Keratinocyte (primary cell): ENCODE results near the gene SLC25A1. TPM values are rescaled to one million over a fixed set of nuclear protein-coding genes. Genes with fewer than 3 reads are reported as not detected.

ENCODE experiments used
- DNase-seq: peaks from one replicate; pipeline ENCODE4 v3.0.0-alpha.2; 2011; ENCODE audit warnings: low read depth, missing footprints, low spot score
- FAIRE-seq: peaks from 2 replicates; lab custom pipeline; 2011; peaks lifted over from hg19 to GRCh38; lab: Jason Lieb, UNC
- H2AFZ ChIP-seq: 2 replicates; pipeline ENCODE4 v1.6.0; 2012; ENCODE audit warnings: low read length, control low read depth, inconsistent platforms; ENCODE audit not compliant: control insufficient read depth
- H3K27ac ChIP-seq: 2 replicates; pipeline ENCODE4 v1.5.1; 2011; ENCODE audit warnings: low read length; ENCODE audit not compliant: control insufficient read depth, insufficient read depth
- H3K27me3 ChIP-seq: 3 replicates; pipeline ENCODE4 v1.6.0; 2011; ENCODE audit warnings: low read length; ENCODE audit not compliant: control insufficient read depth, insufficient read depth; ENCODE audit errors: extremely low read depth
- H3K36me3 ChIP-seq, 2 experiments: 2 replicates in 1 of 2; 3 replicates in 1 of 2; pipeline ENCODE4 v1.5.1; 2011; ENCODE audit warnings: low read length in 2 of 2, mild to moderate bottlenecking in 1 of 2; ENCODE audit not compliant: control insufficient read depth in 2 of 2, insufficient read depth in 2 of 2; ENCODE audit errors: extremely low read depth in 1 of 2
- H3K4me1 ChIP-seq: 3 replicates; pipeline ENCODE4 v1.5.1; 2011; ENCODE audit warnings: low read length; ENCODE audit not compliant: control insufficient read depth, insufficient read depth; ENCODE audit errors: extremely low read depth
- H3K4me2 ChIP-seq: 3 replicates; pipeline ENCODE4 v1.6.0; 2011; ENCODE audit warnings: low read depth, low read length; ENCODE audit not compliant: control insufficient read depth, insufficient read depth; ENCODE audit errors: extremely low read depth
- H3K4me3 ChIP-seq, 3 experiments: fragments of 200-600 bp in 1 of 3; sonication (generic) in 1 of 3; 2 replicates in 2 of 3; 3 replicates in 1 of 3; pipeline ENCODE4 v1.5.1; 2011 to 2016; ENCODE audit warnings: low read length in 3 of 3, mild to moderate bottlenecking in 3 of 3, control low read depth in 2 of 3, inconsistent platforms in 1 of 3, low read depth in 1 of 3, mixed read lengths in 1 of 3, mixed run types in 1 of 3, moderate library complexity in 1 of 3; ENCODE audit not compliant: control insufficient read depth in 2 of 3, insufficient read depth in 2 of 3; ENCODE audit errors: extremely low read depth in 1 of 3
- H3K79me2 ChIP-seq: 2 replicates; pipeline ENCODE4 v1.6.0; 2012; ENCODE audit warnings: low read length; ENCODE audit not compliant: control insufficient read depth, insufficient read depth
- H3K9ac ChIP-seq: 3 replicates; pipeline ENCODE4 v1.6.0; 2011; ENCODE audit warnings: low read length; ENCODE audit not compliant: control insufficient read depth, insufficient read depth; ENCODE audit errors: extremely low read depth
- H3K9me1 ChIP-seq: 3 replicates; pipeline ENCODE4 v1.6.0; 2011; ENCODE audit warnings: low read length; ENCODE audit not compliant: control insufficient read depth, insufficient read depth; ENCODE audit errors: extremely low read depth
- H3K9me3 ChIP-seq: 2 replicates; pipeline ENCODE4 v1.5.1; 2012; ENCODE audit warnings: low read depth, low read length; ENCODE audit not compliant: control insufficient read depth
- H4K20me1 ChIP-seq: 3 replicates; pipeline ENCODE4 v1.6.0; 2011; ENCODE audit warnings: low read length; ENCODE audit not compliant: control insufficient read depth, insufficient read depth; ENCODE audit errors: extremely low read depth
- EZH2 ChIP-seq: IDR thresholded peaks from one replicate; pipeline ENCODE4 v1.6.1; 2012; ENCODE audit warnings: inconsistent platforms, mild to moderate bottlenecking, low read length, moderate library complexity
- dilution Hi-C: fragments of 300-500 bp; cut with MboI; formaldehyde crosslinking; loops from one replicate; pipeline ENCODE4 v1.7.0; 2020; ENCODE audit warnings: low sequenced_read_pairs; ENCODE audit not compliant: extremely low pct_ligation_motif_present
- polyA plus RNA-seq, 5 experiments: library from polyadenylated mRNA; depleted of rRNA in 3 of 5; stranded (reverse) in 3 of 5; stranded (forward) in 1 of 5; unstranded in 1 of 5; fragments of >200 nt; gene quantifications; 1 replicate in 1 of 5; 2 replicates in 3 of 5; 3 replicates in 1 of 5; pipeline versions ENCODE4 v1.2.1 to v1.2.3, GENCODE V29; 2011 to 2012; ENCODE audit warnings: missing spikeins in 2 of 5, low read depth in 1 of 5, low replicate concordance in 1 of 5
- TF ChIP-seq, protein P1 (sequence below), 3 experiments: IDR thresholded peaks in 1 of 3; conservative IDR thresholded peaks in 1 of 3; optimal IDR thresholded peaks in 1 of 3; 2 replicates in 2 of 3; 3 replicates in 1 of 3; pipeline versions ENCODE3 to v1.5.1; 2011; ENCODE audit warnings: low read length in 3 of 3, mild to moderate bottlenecking in 3 of 3, moderate library complexity in 2 of 3, control low read depth in 1 of 3, inconsistent platforms in 1 of 3; ENCODE audit not compliant: insufficient read depth in 2 of 3; ENCODE audit errors: extremely low read depth in 1 of 3

Gene SLC25A1
- polyA plus RNA-seq, 1 donor (not counting 4 experiments of a cell fraction or from before 2014, with no cell fraction given) = 27.7 TPM

GRCh38 chr22:19224985-19225384 is 46.4 kb upstream of the SLC25A1 start:
- no peaks in the 10 kb centered on the region for H4K20me1 ChIP-seq
- dilution Hi-C loops = no loop called here

GRCh38 chr22:19224557-19224956 is 46.0 kb upstream of the SLC25A1 start:
- no peak overlapping the region for H3K4me3 ChIP-seq
- H3K9me3 ChIP-seq = no peaks in the 10 kb centered on the region
- H3K27me3 ChIP-seq = no peaks in the 10 kb centered on the region
- H4K20me1 ChIP-seq = no peaks in the 10 kb centered on the region
- H3K79me2 ChIP-seq = no peaks in the 10 kb centered on the region
- no peaks in the 10 kb centered on the region for H3K4me1 ChIP-seq
- no peak overlapping the region for H2AFZ ChIP-seq
- no peak overlapping the region for H3K4me2 ChIP-seq
- no peak for TF ChIP-seq EZH2
- TF ChIP-seq, protein P1, sequence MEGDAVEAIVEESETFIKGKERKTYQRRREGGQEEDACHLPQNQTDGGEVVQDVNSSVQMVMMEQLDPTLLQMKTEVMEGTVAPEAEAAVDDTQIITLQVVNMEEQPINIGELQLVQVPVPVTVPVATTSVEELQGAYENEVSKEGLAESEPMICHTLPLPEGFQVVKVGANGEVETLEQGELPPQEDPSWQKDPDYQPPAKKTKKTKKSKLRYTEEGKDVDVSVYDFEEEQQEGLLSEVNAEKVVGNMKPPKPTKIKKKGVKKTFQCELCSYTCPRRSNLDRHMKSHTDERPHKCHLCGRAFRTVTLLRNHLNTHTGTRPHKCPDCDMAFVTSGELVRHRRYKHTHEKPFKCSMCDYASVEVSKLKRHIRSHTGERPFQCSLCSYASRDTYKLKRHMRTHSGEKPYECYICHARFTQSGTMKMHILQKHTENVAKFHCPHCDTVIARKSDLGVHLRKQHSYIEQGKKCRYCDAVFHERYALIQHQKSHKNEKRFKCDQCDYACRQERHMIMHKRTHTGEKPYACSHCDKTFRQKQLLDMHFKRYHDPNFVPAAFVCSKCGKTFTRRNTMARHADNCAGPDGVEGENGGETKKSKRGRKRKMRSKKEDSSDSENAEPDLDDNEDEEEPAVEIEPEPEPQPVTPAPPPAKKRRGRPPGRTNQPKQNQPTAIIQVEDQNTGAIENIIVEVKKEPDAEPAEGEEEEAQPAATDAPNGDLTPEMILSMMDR (optimal IDR thresholded peaks at IDR 0.05 in 1 of 3, IDR thresholded peaks at IDR 0.05 in 1 of 3, conservative IDR thresholded peaks at IDR 0.05 in 1 of 3; ENCODE audit: extremely low read depth in 1 of 3, insufficient read depth in 2 of 3, low read length in 3 of 3) = no peak
- DNase-seq (no peak), FAIRE-seq (no peak)
- H3K27ac ChIP-seq = no peak overlapping the region
- H3K9ac ChIP-seq = no peak overlapping the region
- H3K36me3 ChIP-seq = peaks cover 15 to 33% of the 10 kb centered on the region in 2 experiments
- dilution Hi-C loops = no loop called here
- no peaks in the 10 kb centered on the region for H3K9me1 ChIP-seq

More at GRCh38 chr22:19224985-19225384, 46.4 kb upstream of the SLC25A1 start:
- no peak overlapping the region for H3K4me3 ChIP-seq
- H3K9me3 ChIP-seq = no peaks in the 10 kb centered on the region
- H3K9ac ChIP-seq = no peak overlapping the region
- H2AFZ ChIP-seq = no peak overlapping the region
- no peaks in the 10 kb centered on the region for H3K9me1 ChIP-seq
- no peak for TF ChIP-seq EZH2
- TF ChIP-seq, protein P1 (optimal IDR thresholded peaks at IDR 0.05 in 1 of 3, IDR thresholded peaks at IDR 0.05 in 1 of 3, conservative IDR thresholded peaks at IDR 0.05 in 1 of 3; ENCODE audit: extremely low read depth in 1 of 3, insufficient read depth in 2 of 3, low read length in 3 of 3) = no peak
- no peaks in the 10 kb centered on the region for H3K4me1 ChIP-seq
- H3K79me2 ChIP-seq = no peaks in the 10 kb centered on the region
- H3K27me3 ChIP-seq = no peaks in the 10 kb centered on the region
- no peak overlapping the region for H3K27ac ChIP-seq
- peaks cover 15 to 28% of the 10 kb centered on the region in 2 experiments for H3K36me3 ChIP-seq
- no peak overlapping the region for H3K4me2 ChIP-seq
- FAIRE-seq (no peak), DNase-seq (no peak)
